GM12875 (cell line): ENCODE measurements around the gene CNTD1.
"Not testable (repeated sequence)": the region's sequence is repeated elsewhere in the genome, so short reads cannot be mapped to it uniquely, and the experiment has no call there.

Experiments used
- H3K4me3 ChIP-seq: one replicate; pipeline ENCODE4 v1.5.1; 2011; ENCODE audit warnings: low read depth, low read length, control low read depth
- TF ChIP-seq, protein P1 (sequence below): IDR thresholded peaks from 2 replicates; pipeline ENCODE4 v1.5.1; 2011; ENCODE audit warnings: low read depth, mild to moderate bottlenecking, control low read depth, inconsistent platforms, low read length, moderate library complexity, borderline replicate concordance; ENCODE audit not compliant: insufficient read depth

CNTD1 gene

DNA sequence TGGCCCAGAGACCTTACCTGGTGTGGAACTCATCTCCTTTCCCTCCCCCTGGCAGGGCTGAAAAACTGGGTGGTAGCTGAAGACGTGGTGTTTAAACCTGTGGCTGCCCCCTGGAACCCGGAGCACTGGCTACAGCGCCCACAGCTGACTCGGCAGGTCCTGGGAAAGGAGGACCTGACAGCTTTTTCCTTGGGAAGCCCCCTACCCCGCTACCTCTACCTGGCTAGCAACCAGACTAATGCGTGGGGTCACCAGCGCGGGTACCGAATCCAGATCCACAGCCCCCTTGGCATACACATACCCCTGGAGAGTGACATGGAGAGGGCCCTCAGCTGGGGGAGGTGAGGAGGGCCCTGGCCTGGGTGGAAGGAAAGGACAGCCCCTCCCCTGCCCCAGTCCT, 50.4 kb downstream of the CNTD1 start:
- no peak overlapping the region for H3K4me3 ChIP-seq

DNA sequence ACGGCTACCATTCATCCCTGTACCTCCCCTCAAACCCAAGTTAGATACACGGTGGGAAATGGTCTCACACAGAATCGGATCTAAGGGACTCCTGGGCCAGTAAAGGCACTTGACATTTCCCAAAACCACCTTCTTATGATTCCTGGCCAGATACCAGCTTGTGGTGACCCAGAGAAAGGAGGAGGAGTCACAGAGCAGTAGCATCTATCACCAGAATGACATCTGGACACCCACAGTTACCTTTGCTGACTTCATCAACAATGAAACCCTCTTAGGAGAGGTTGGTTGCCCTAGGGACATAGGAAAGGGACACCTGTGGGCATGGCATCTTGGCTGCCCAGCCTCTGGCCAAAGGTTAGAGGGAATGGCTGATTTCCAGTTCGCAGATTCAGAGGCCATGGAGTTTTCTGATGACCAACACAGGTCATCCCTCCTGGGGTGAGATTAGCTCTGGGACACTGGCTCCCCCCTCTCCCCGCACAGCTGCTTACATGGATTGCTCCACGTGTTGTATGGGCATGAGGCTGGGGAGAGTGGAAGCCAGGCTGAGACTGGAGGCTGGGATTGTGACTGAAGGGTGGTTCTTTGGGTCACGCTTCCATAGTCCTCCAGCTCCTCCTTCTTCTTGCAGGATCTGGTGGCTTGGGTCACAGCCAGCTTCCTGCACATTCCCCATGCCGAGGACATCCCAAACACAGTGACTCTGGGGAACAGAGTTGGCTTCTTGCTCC, 51.0 kb downstream of the CNTD1 start:
- H3K4me3 ChIP-seq, result no peak overlapping the region
- TF ChIP-seq, protein P1, sequence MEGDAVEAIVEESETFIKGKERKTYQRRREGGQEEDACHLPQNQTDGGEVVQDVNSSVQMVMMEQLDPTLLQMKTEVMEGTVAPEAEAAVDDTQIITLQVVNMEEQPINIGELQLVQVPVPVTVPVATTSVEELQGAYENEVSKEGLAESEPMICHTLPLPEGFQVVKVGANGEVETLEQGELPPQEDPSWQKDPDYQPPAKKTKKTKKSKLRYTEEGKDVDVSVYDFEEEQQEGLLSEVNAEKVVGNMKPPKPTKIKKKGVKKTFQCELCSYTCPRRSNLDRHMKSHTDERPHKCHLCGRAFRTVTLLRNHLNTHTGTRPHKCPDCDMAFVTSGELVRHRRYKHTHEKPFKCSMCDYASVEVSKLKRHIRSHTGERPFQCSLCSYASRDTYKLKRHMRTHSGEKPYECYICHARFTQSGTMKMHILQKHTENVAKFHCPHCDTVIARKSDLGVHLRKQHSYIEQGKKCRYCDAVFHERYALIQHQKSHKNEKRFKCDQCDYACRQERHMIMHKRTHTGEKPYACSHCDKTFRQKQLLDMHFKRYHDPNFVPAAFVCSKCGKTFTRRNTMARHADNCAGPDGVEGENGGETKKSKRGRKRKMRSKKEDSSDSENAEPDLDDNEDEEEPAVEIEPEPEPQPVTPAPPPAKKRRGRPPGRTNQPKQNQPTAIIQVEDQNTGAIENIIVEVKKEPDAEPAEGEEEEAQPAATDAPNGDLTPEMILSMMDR, result no peak

More for the DNA sequence above, 50.4 kb downstream of the CNTD1 start:
- TF ChIP-seq, protein P1, result no peak

DNA sequence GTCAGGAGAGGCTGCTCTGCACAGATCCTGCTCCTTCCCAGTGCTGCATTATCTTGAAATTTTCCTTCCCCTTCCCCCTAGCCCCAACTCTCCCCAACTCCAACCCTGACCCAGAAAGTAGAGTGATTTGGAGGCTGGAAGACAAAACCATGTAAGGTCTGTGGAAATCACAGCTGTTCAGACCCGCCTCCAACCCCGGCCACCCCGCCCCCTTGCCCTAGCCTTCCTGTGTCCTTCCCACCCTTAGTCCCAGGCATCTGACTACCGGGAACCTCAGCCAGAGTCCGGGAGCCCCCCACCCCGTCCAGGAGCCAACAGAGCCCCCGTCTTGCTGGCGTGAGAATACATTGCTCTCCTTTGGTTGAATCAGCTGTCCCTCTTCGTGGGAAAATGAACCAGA, 52.3 kb downstream of the CNTD1 start, which contains the start of gene AOC3:
Gene AOC3, plus strand, starts transcription at position 246 of the 400 bp plus-strand sequence. Its CDS starts 145 bp downstream, at position 391.
- TF ChIP-seq, protein P1, result no peak
- no peak within 1 kb of the TSS for H3K4me3 ChIP-seq

DNA sequence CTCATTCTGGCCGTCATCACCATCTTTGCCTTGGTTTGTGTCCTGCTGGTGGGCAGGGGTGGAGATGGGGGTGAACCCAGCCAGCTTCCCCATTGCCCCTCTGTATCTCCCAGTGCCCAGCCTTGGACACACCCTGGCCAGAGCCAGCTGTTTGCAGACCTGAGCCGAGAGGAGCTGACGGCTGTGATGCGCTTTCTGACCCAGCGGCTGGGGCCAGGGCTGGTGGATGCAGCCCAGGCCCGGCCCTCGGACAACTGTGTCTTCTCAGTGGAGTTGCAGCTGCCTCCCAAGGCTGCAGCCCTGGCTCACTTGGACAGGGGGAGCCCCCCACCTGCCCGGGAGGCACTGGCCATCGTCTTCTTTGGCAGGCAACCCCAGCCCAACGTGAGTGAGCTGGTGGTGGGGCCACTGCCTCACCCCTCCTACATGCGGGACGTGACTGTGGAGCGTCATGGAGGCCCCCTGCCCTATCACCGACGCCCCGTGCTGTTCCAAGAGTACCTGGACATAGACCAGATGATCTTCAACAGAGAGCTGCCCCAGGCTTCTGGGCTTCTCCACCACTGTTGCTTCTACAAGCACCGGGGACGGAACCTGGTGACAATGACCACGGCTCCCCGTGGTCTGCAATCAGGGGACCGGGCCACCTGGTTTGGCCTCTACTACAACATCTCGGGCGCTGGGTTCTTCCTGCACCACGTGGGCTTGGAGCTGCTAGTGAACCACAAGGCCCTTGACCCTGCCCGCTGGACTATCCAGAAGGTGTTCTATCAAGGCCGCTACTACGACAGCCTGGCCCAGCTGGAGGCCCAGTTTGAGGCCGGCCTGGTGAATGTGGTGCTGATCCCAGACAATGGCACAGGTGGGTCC, 52.9 kb downstream of the CNTD1 start:
- H3K4me3 ChIP-seq, result not testable (repeated sequence)

DNA sequence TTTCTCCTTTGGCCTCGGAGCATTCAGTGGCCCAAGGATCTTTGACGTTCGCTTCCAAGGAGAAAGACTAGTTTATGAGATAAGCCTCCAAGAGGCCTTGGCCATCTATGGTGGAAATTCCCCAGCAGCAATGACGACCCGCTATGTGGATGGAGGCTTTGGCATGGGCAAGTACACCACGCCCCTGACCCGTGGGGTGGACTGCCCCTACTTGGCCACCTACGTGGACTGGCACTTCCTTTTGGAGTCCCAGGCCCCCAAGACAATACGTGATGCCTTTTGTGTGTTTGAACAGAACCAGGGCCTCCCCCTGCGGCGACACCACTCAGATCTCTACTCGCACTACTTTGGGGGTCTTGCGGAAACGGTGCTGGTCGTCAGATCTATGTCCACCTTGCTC, 53.7 kb downstream of the CNTD1 start:
- no peak overlapping the region for H3K4me3 ChIP-seq
- TF ChIP-seq, protein P1, result no peak

DNA sequence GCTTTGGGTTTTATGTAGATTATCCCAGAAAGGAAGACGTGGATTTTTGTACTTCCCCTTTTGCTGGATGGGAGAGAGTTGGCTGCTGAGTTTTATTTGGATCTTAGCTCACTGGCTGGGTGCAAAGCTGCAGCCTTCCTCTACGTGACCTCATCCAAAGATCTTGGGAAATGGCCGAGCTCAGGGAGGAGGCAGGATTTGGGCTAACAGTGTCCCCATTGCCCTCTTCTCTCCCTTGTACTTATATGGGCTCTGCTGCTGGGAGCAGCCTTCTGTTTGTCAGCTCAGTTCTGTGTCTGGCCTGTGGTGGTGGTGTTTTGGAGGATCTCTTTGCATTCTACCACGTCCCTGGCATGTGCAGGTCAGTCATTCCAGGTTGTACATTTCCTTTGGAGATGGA, 54.3 kb downstream of the CNTD1 start:
- H3K4me3 ChIP-seq, result no peak overlapping the region
- TF ChIP-seq, protein P1, result no peak

DNA sequence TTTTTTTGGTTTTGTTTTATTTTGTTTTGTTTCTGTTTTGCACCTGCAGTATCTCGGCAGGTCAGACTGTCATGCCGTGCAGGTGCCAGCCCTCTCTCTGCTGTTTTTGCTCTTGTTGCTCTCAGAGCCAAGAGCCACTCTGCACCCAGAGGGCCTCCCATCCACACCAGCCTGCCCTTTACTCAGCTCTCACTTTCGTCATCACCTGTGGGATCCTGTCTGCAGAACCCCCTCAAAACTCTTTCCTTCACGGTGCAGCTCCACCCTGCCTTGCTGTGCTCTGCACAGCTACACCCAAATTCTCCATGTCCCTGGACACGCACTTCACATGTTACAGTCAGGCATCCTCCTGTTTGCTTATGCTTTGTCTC, 54.9 kb downstream of the CNTD1 start:
- TF ChIP-seq, protein P1, result no peak
- H3K4me3 ChIP-seq, result no peak overlapping the region
